Measurements from ENCODE around the gene TRIM44.

TRIM44 gene

DNA sequence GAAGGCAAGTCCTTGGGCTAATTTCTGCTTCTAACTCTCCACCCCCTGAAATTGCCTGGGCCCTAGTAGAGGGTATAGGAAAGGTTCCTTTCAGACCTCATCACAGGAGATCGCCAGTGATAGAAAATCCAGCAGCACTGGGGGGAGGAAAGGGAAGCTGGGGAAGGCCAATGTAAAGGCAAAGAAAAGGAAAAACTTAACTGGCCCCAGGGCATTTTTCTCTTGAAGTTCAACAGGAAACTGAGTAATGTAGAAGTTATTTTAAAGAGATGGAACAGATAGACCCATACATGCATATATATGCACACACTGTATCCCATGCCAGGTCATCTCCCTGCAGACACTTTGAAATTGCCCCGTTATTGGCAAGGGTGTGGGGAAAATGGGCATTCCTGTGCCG, 134.0 kb downstream of the TRIM44 start:
- peak; percentile 83 for DNase-seq

DNA sequence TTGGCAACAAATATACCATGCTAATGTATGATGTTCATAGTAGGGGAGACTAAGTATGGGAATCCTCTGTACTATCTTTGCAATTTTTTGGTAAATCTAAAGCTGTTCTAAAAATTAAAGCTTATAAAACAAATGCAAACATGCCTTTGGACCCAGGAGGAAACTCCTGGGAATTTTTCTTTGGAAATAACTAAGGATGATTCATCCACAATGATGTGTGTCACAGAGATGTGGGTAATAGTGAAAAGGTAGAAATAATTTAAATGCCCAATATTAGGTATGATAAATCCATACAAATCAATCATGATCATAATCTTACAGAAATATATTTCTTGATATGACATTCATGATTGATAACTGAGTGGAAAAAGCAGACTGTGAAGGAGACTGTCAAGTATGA, 135.8 kb downstream of the TRIM44 start:
- peak; percentile 45 for DNase-seq

DNA sequence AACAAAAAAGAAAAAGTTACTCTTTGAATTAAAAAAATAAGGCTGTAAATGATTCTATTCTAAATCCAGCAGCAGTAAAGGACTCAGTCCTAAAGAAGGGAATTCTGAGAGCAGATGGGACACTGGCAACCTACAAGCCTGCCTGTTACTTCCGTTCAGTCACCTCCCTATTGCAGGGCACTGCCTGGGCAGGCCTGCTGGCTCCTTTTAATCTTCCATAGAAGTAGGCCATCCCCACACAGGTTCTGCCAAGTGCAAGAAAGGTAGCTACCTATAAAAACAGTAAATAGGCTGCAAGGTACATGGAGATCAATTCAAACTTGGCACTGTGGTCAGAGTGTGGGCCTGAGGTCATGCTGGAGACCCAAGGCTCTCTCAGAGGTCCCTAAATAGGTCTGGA, 136.4 kb downstream of the TRIM44 start:
- DNase-seq = no peak

GRCh38 chr11:35799655-35800054, 137.1 kb downstream of the TRIM44 start:
- DNase-seq = no peak

GRCh38 chr11:35800970-35801953, 138.7 kb downstream of the TRIM44 start:
- DNase-seq = no peak

DNA sequence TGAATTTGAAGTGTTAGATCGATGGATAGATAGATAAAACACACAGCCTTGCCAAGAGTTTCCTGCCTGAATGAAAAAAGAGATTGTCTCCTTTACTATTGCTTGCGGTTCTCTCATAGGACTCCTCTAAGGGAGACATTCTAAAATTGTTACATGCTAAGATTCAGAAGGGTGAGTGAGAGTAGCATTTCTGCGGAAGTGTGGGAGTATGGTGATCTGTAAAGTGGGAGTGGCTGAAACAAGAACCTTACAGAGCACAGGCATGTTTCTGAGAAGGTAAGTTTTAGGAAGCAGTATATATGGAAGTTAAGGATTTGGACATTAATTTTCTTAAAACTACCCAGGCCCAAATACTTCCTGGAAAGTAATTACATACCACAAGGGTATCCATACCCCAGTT, 139.6 kb downstream of the TRIM44 start:
- DNase-seq = no peak

GRCh38 chr11:35802672-35803071, 140.1 kb downstream of the TRIM44 start:
- no peak for DNase-seq

DNA sequence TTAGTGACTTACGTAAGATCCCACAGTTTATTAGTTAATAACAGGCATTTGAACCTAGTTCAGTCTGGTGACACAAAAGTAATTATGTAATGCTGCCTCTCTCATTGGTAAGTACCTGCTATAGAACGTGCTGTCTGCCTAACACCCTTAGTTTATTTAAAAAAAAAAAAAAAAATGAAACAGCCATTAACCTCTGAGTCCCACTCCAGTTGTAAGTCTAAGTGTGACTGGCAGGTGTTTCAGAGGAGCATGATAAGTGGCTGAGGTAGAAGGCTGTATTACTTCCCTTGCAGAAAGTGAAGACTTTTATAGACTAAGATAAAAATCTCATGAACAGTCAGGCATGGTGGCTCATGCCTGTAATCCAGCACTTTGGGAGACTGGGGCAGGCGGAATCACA, 140.5 kb downstream of the TRIM44 start:
- no peak for DNase-seq

- DNase-seq = no peak
Observed at GRCh38 chr11:35804451-35805040, 142.0 kb downstream of the TRIM44 start.

DNA sequence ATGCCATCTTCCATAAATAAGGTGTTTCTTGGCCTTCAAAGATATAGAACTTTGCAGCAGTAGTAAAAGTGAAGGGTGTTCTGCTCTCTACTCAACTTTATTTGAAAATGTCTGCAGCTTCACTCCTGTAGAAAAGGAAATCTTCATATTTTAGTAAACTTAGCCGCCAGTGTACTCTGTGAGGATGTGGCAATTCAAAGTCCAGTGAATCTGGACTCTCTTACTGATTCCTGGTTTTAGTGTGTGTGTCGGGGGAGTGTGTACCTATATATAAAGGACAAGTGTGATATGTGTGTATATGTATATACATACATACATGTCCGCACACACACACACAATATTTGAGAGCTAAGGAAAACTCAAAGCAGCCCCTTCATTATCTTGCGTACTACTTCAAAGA, 147.0 kb downstream of the TRIM44 start:
- DNase-seq = no peak

GRCh38 chr11:35810045-35810645, 147.6 kb downstream of the TRIM44 start:
- no peak for DNase-seq

DNA sequence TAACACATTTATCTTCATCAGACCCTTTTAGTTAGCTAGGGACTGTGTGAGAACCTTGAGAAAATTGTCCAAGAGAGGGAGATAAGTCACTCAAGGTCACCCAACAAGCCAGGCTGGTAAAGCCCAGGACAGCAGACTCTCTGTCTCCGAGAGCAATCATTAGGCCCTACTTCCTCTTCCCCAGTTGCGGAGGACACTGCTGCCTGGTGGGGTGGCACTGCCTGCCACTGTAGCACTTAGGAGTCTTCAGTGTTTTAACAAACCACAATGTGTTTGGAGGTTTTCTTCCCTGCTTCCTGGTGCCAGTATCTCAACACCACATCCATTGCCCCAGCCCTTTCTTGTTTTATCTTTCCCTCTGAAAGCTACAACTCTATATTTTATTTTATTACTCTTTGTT, 149.2 kb downstream of the TRIM44 start:
- DNase-seq = no peak

GRCh38 chr11:35812828-35813227, 150.3 kb downstream of the TRIM44 start:
- no peak for DNase-seq

DNA sequence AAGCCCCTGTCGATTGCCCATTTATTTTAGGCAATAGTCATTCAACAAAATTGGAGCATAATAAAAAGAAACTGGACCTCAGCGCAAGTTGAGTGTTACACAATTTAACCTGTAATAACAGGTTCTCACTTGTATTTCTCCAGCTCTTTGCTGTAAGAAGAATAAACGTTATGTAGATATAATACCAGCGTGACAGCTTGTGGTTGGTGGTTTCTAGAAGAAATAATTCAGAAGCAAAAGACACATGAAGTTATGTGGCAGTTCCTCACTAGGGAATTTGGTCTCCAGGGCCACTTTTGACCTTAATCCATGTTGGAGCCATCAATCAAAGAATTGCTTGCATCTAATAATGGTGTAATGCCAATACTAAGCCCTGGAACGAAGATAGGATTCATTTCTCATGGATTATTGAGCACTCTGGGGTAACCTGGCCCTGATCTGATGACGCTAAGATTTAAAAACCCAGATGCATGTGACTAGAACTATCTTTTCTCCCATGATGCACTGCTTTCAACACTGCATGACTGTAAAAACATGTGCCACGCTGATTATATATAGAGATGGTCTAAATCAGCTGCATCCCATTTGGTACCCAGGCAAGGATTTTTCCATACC, 151.6 kb downstream of the TRIM44 start:
- no peak for DNase-seq

GRCh38 chr11:35814720-35815305, 152.2 kb downstream of the TRIM44 start:
- no peak for DNase-seq

DNA sequence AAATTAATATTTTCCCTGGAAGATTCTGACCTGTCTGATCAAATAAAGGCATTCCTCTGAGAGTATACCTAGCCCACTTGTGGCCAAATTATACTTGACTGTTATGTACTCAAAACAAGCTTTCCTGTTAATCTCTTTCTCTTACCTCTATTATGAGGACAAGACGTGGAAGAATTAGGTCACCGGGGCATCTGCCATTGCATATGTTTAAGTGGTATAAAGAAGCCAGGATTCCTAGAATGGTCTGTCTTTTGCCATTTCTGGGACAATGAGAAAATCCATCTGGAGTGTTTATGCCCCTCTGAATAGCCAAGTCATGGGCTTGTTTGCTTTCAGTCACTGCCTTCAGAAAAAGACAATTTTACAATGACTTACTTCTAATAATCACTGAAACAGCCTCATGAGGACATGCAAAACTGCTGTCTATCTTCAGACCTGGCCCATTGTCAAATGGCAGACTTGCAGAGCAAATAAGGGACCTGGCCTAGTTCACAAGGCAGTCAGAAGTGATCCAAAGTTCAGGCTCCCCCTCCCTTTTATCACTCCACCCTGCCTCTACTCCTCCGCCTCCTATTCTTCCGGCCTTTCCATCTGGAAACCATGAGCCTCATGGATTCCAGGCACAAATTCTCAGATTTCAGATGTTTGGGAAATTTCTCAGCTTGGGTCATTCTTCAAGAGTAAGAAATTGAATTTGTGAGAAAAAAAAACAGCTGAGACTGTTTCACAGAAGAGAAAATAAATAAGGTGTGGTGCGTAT, 153.2 kb downstream of the TRIM44 start:
- peak; percentile 68 for DNase-seq

GRCh38 chr11:35820614-35821013, 158.0 kb downstream of the TRIM44 start:
- DNase-seq = no peak

DNA sequence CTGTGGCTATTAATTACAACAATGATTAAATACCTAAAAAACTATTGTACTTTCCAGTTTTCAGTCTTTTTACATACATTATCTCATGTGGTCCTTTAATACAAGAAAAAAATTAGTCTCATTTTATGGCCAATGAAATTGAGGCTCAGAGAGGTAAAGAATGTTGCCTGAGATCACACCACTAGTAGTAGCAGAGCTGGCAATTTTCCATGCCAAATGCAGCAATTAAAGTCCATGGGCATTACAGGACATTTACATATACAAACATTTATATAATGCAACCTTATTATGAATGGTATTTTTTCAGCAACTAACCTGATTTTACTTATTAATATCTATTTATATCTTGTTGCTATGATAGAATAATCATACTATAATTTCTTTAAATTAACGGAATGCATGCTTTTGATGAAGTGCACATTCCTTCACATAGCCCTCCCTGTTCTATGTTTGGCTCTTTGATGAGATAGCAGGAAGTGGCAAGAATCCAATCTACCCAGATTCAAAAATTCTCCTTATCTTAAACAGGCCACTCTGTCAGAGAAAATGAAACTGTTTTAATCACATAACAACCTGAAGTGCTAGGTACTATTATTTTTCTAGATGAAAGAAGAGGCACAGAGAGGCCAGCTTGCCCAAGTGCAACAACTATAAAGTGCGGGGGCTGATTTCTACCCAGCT, 160.4 kb downstream of the TRIM44 start:
- DNase-seq = peak; percentile 37

GRCh38 chr11:35823742-35824298, 161.2 kb downstream of the TRIM44 start:
- DNase-seq = no peak

- no peak for DNase-seq
Observed at GRCh38 chr11:35825386-35825785, 162.8 kb downstream of the TRIM44 start.

- no peak for DNase-seq
Observed at GRCh38 chr11:35826006-35826405, 163.4 kb downstream of the TRIM44 start.
